Middle frontal gyrus (tissue), 1 donor: ENCODE data around the gene PAPSS2.
"Not testable (repeated sequence)": the region's sequence is repeated elsewhere in the genome, so short reads cannot be mapped to it uniquely, and the experiment has no call there.

Experiments
- DNase-seq: peaks from one replicate; pipeline ENCODE4 v3.0.0-alpha.2; 2015; ENCODE audit warnings: low spot score; ENCODE audit errors: extremely low spot score

PAPSS2 gene

DNA sequence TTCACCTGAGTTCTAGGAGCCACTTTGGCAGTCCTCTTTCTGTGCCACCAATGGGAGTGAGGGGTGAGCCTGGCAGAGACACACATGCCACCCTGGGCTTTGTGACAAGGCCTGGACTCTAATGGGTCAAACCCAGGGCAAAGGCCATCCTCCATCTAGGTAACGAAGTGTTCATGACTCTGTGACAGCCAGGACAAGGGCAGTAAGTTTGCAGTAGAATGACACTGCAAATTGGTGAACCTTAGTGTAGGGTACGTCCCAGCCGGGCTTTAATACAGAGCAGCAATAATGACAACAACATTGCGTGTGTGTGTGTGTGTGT lies 43.3 kb downstream of the PAPSS2 start:
- DNase-seq, result no peak

GRCh38 chr10:87703771-87704170 lies 44.1 kb downstream of the PAPSS2 start:
- no peak for DNase-seq

DNA sequence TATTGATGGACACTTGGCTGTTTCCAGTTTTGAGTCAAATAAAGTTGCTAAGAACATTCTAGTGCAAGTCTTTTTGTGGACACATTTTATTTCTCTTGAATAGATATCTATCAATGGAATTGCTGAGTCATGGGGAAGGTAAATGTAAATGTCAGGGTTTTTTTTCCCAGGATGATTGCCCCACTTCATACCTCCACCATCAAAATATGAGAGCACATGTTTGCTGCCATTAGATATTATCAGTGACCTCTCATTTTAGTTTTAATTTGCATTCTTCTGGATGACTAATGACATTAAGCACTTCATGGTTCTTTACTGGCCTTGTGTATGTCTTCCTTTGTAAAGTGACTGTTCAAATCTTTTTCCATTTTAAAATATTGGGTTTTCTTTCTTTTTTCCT lies 45.7 kb downstream of the PAPSS2 start:
- no peak for DNase-seq

DNA sequence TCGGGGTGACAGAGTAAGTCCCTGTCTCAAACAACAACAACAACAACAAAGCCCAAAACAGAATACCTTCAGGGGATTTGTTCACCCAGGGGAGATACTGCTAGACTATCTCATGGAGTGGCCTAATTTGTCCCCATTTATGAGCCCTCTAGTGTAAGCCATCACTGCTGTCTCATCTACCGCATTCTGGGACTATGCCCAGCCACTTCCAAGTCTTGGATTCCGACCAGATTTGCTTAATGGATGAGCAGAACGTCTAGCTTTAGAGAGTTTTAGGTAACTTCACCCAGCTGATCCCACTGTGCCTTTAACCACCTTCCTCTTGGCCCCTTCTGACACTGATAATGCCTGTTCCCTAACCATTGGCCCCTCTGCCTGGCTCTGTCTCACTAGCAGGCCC lies 47.1 kb downstream of the PAPSS2 start:
- DNase-seq, result no peak

- no peak for DNase-seq
Measured at GRCh38 chr10:87707254-87707653, 47.6 kb downstream of the PAPSS2 start.

DNA sequence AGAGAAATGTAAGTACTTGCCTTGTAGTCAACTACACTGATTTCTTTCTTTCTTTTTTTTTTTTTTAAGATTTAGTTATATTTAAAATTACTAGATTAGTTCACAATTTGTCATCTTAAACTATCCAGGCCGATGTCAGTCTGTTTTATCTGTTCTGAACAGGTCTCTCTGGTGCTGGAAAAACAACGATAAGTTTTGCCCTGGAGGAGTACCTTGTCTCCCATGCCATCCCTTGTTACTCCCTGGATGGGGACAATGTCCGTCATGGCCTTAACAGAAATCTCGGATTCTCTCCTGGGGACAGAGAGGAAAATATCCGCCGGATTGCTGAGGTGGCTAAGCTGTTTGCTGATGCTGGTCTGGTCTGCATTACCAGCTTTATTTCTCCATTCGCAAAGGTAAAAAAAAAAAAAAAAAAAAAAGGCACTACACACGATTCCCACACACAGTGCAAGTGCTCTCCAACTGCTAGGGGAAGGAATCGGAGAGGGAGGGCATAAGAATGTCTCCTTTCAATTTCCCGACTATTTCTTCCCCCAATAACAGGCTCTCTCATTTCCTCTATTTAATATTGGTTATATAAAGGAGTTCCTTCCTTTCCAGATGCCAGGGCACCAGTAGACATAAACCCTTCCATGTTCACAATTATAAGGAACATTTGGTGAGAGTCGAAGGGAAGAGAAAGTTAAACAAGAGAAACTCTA lies 53.4 kb downstream of the PAPSS2 start:
- no peak for DNase-seq

- no peak for DNase-seq
Measured at GRCh38 chr10:87713707-87714106, 54.0 kb downstream of the PAPSS2 start.

DNA sequence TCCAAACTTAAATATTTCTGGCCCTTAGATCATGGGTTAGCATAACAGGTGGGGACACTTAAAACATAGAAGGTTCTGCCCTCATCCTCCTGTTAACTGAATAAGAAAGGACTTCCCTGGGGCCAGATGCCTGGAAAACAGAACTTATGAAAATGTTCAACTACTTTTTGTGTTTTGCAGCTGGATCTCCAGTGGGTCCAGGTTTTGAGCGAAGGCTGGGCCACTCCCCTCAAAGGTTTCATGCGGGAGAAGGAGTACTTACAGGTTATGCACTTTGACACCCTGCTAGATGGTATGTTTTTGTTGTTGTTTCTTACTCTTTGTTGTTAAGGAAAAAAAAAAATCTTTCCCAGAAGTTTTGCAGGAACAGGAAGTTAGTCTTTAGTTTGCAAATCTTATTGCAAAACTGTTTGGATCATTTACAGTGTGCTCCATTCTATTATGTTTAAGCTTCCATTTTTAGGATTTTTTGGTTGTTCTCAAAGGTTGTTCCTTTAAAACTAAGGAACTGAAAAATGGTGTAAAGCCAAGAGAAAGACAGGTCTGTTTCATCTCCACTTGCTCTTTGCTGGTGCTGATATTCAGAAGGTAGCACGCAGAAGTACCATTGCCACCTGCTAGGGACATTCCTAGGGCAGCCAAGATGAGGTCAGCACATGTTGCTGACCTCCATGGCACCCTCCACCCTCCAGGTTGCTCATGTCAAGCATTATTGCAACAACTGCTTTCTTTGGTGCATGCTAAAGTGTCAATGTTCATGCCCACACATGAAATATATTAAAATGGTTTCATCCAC lies 56.1 kb downstream of the PAPSS2 start:
- no peak for DNase-seq

- no peak for DNase-seq
Measured at GRCh38 chr10:87716348-87716670, 56.6 kb downstream of the PAPSS2 start.

DNA sequence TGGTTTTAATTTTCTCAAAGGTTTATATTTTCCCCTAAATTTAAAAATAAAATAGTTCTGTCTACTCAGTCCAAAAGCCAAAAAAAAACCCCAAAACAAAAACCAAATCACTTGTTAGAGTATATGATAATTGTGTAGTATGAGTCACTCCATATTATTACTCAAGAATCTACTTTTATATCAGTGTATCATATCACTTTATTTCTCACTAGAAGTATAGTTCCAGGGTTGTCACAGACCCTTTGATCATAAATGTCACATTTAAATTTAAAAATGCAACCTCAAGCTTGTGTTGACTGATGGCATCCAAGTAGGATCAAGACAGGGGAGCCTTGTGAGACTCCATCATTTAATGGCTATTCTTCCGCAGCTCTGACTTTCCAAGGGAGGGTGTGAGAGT lies 61.0 kb downstream of the PAPSS2 start:
- DNase-seq, result no peak

- DNase-seq, result no peak
Measured at GRCh38 chr10:87721781-87722180, 62.1 kb downstream of the PAPSS2 start.

GRCh38 chr10:87722716-87723115 lies 63.0 kb downstream of the PAPSS2 start:
- no peak for DNase-seq

GRCh38 chr10:87723500-87723899 lies 63.8 kb downstream of the PAPSS2 start:
- DNase-seq, result no peak

DNA sequence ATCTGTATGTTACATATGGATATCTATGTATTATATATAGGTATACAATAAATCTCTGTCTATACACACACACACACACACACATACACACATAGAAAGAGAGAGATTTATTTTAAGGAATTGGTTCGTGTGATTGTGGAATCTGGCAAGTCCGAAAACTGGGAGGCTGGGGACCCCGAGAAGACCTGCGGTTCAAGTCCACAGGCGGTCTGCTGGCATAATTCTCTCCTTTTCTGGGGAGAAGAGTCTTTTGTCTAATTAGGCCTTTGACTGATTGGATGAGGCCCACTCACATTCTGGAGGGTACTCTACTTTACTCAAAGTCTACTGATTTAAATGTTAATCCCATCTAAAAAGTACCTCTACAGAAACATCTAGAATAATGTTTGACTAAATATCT lies 65.1 kb downstream of the PAPSS2 start:
- DNase-seq, result no peak

DNA sequence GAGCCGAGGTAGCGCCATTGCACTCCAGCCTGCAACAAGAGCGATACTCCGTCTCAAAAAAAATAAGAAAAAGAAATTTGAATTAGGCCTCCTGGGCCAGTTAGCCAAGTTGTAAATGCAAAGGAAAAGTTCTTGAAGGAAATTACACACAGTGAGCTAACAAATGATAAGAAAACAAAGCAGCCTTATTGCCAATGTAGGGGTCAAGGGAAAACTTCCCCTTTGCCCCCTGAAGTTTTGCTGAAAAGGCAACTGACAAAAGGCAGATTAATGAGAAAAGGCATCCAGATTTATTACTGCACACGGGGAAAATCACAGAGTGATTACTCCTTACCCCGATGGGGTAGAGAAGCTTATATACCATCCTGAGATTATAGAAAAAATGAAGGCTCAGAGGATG lies 70.3 kb downstream of the PAPSS2 start:
- no peak for DNase-seq

DNA sequence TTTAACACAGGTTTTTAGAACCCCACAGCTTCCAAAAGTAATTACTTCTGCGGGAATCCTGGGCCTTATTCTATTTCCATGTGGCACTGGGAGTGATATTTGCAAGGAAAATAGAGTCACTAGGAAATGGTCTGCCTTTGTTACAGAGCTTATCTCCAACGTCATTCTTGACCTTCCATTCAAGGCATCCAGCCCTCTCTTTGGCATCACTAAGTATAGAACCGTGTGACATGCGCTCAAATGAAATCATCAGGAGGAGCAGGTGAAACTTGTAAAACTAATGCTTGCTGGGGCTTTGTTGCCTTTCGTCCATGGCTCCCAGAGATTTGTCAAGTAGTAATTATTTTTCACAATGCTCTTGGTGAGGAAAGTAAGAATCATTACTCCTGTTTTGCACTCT lies 73.4 kb downstream of the PAPSS2 start:
- no peak for DNase-seq

GRCh38 chr10:87734987-87735827 lies 75.5 kb downstream of the PAPSS2 start:
- no peak for DNase-seq

- DNase-seq, result not testable (repeated sequence)
Measured at GRCh38 chr10:87738253-87738652, 78.6 kb downstream of the PAPSS2 start.

- DNase-seq, result no peak
Measured at GRCh38 chr10:87739703-87740102, 80.0 kb downstream of the PAPSS2 start.

- no peak for DNase-seq
Measured at GRCh38 chr10:87740254-87740655, 80.6 kb downstream of the PAPSS2 start.

- not testable (repeated sequence) for DNase-seq
Measured at GRCh38 chr10:87742992-87743610, 83.4 kb downstream of the PAPSS2 start.

GRCh38 chr10:87744606-87745005 lies 84.9 kb downstream of the PAPSS2 start:
- DNase-seq, result no peak
